HG02763 (cell line): ENCODE results near the gene PTPRU.
"Not testable (repeated sequence)": the region's sequence is repeated elsewhere in the genome, so short reads cannot be mapped to it uniquely, and the experiment has no call there.

ENCODE experiments used
- ATAC-seq: cut with Tn5 transposase; IDR thresholded peaks from one replicate; pipeline ENCODE4 v1.9.1; 2021; ENCODE audit warnings: mild to moderate bottlenecking, moderate library complexity; ENCODE audit not compliant: unreplicated experiment

The PTPRU gene

GRCh38 chr1:29312469-29313461, 76.4 kb downstream of the PTPRU start:
- no peak for ATAC-seq

- not testable (repeated sequence) for ATAC-seq
Measured at GRCh38 chr1:29314685-29315084, 78.4 kb downstream of the PTPRU start.

DNA sequence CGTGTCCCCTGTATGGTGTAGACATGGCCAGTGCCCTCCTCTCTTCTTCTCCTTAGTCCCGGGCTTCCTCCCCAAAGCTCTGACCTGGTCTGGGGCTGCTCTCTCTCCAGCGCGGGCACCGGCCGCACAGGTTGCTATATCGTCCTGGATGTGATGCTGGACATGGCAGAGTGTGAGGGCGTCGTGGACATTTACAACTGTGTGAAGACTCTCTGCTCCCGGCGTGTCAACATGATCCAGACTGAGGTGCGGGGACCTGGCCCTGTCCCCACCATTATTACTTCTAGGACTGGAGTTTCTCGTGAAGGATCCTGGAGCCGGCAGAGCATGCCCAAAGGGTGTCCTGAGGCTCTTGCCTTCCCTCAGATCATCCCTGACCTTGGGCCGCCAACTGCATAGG, 78.9 kb downstream of the PTPRU start:
- no peak for ATAC-seq

GRCh38 chr1:29315876-29316275, 79.6 kb downstream of the PTPRU start:
- no peak for ATAC-seq

GRCh38 chr1:29317063-29317915, 81.0 kb downstream of the PTPRU start:
- no peak for ATAC-seq

- ATAC-seq, result no peak
Measured at GRCh38 chr1:29317916-29318530, 81.7 kb downstream of the PTPRU start.

GRCh38 chr1:29318724-29319123, 82.4 kb downstream of the PTPRU start:
- no peak for ATAC-seq

DNA sequence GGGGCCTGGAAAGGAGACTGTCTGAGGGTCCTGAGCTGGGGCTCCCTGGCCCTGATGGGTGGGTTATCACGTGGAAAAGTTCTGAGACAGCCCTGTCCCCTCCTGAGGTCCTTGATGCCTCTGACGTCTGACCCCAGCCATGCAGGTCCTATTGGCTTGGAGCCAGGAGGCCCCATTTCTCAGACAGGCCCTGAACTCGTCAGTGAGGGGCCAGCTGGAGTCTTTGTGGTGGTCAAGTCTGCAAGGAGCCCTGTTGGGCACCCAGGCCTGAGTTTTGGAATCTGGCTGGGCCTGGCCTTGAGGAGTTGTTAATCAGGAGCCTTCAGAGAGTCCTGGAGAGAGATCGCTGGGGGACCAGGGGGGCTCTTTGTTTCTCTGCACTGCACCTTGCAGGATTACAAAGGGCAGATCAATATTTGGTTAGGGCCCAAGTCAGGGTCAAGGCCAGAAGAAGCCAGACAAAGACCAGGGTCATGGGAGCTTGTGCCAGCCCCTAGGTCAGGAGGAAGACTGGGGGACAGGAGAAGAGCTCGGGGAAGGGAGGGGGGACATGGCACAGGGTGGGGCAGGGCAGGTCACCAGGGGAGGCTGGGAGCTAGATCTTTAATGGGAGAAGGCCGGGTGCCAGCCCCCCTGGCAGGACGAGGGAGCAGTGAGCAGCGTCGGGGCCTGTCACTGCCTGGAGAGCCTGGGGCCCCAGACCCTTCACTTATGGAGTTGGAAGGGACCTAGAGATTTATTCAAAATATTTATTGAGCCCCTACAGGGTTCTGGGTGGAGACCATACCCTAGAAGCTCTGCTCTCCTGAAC, 83.2 kb downstream of the PTPRU start:
- ATAC-seq, result no peak

DNA sequence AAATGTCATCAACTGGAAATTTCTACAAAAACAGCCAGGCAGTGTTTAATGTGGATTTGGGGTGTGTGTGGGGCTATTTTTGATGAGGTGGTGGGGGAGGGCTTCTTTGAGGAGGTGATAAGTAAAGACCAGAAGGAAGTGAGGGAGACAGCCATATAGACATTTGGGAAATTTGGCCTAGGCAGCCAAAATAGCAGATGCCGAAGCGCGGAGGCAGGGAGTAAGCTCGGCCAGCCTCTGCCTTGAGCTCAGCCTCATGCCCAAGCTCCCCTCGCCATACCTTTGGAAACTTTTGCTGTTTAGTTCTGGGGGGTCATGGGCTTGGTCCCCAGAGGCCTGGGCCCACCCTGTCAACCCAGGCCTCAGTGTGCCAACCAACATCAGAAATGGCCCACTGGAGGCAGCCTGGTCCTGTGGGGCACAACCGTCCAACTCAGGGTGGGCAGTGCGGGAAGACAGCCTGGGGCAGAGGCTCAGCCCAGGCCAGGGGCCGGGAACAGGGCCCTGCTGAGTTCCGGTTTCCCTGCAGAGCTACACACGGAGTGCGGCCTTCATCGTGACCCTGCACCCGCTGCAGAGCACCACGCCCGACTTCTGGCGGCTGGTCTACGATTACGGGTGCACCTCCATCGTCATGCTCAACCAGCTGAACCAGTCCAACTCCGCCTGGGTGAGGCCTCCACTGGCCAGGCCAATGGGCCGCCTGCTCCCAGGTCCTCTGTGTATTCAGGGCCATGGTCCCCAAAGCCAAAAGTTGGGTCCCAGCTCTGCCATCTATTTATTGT, 84.0 kb downstream of the PTPRU start:
- no peak for ATAC-seq

DNA sequence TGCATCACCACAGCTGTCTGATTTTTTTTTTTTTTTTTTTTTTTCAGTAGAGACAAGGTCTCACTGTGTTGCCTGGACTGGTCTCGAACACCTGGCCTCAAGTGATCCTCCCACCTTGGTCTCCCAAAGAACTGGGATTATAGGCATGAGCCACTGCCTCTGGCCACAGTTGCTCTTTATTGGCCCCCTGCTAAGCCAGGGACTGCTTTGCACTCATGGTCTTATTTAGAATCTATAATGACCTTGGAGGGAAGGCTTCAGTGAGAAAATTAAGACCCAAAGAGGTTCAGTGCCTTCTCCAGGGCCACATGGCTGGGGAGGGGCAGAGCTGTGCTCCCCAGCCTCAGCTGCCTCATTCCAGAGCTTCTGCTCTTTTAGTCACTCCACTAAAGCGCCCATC, 84.9 kb downstream of the PTPRU start:
- ATAC-seq, result no peak

GRCh38 chr1:29322147-29322694, 85.9 kb downstream of the PTPRU start:
- no peak for ATAC-seq

GRCh38 chr1:29322861-29323585, 86.7 kb downstream of the PTPRU start:
- ATAC-seq, result no peak

DNA sequence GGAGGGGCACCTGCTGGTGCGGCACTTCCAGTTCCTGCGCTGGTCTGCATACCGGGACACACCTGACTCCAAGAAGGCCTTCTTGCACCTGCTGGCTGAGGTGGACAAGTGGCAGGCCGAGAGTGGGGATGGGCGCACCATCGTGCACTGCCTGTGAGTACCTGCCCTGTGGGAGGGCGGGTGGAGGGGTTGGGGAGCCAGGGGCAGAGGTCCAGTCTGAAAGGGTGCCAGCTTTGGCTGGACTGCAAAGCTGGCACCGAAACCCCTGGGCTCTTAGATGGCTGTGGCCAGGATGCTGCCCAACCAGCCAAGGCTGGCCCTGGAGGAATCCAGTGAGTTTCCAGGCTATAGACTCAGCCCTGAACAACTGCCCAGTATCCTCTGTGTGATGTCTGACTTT, 87.3 kb downstream of the PTPRU start:
- ATAC-seq, result no peak

GRCh38 chr1:29324202-29324601, 87.9 kb downstream of the PTPRU start:
- ATAC-seq, result no peak

DNA sequence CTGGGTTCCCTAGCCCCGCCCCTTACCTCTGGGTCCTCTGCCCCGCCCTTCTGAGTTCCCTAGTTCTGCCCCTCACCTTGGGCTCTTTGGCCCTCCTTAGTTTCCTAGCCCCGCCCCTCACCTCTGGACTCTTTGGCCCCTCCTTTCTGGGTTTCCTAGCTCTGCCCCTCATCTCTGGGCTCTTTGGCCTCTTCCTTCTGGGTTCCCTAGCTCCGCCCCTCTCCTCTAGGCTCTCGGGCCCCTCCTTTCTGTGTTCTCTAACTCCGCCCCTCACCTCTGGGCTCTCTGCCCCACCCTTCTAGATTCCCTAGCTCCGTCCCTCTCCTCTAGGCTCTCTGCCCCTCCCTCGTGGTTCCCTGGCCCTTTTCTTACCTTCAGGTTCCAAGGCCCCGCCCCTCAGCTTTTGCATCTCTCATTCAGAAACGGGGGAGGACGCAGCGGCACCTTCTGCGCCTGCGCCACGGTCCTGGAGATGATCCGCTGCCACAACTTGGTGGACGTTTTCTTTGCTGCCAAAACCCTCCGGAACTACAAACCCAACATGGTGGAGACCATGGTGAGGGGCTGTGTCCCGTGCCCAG, 88.5 kb downstream of the PTPRU start:
- ATAC-seq, result no peak

- ATAC-seq, result no peak
Measured at GRCh38 chr1:29325675-29326074, 89.4 kb downstream of the PTPRU start.

DNA sequence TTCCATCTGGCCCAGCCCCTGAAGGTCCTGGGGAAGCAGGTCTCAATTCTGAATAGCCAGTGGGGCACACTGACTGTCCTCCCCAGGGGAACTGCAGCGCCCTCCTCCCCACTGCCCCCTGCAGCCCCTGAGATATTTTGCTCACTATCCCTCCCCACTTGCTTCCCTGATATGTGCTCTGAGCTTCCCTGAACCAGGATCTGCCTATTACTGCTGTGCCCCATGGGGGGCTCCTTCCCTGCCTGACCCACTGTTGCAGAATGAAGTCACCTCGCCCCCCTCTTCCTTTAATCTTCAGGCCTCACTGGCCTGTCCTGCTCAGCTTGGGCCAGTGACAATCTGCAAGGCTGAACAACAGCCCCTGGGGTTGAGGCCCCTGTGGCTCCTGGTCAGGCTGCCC, 89.8 kb downstream of the PTPRU start:
- ATAC-seq, result no peak

- ATAC-seq, result no peak
Measured at GRCh38 chr1:29327223-29327935, 91.1 kb downstream of the PTPRU start.
